SK-N-SH (cell line): ENCODE results near the gene USP47. TPM values are rescaled to one million over a fixed set of nuclear protein-coding genes. Genes with fewer than 3 reads are reported as not detected.
A peak's percentile ranks its signal among the peaks of the same experiment; 100 is the strongest.

ENCODE experiments used
- CTCF ChIA-PET: fragments of 300-600, 350-600 bp; formaldehyde crosslinking; extraction: SDS; loops from one replicate; lab custom pipeline; 2021; lab: Yijun Ruan, JAX
- POLR2A ChIA-PET: fragments of 350-600 bp; sonication (Branson Sonifier 250); formaldehyde crosslinking; extraction: SDS; loops from one replicate; lab custom pipeline; 2020; ENCODE audit warnings: antibody characterized with exemption, inconsistent platforms; lab: Yijun Ruan, JAX
- DNase-seq: peaks from one replicate; pipeline ENCODE4 v3.0.0; 2012
- H2AFZ ChIP-seq: fragments of 200-600 bp; sonication (generic); 2 replicates; pipeline ENCODE4 v1.8.1; 2016; ENCODE audit warnings: antibody characterized with exemption, mild to moderate bottlenecking, low read depth
- H3F3A ChIP-seq: fragments of 200-600 bp; sonication (generic); replicated peaks from 2 replicates; pipeline ENCODE3; 2016; ENCODE audit warnings: antibody characterized with exemption, mild to moderate bottlenecking; ENCODE audit not compliant: insufficient read depth
- H3K27ac ChIP-seq, 2 experiments: fragments of 200-500 bp in 1 of 2; fragments of 200-600 bp in 1 of 2; sonication (Bioruptor generic) in 1 of 2; sonication (generic), shearing (Covaris generic) in 1 of 2; 2 replicates each; pipeline versions ENCODE4 v1.5.1 to v1.6.1; 2014 to 2016; ENCODE audit warnings: low read depth in 2 of 2, inconsistent platforms in 1 of 2, low read length in 1 of 2, mild to moderate bottlenecking in 1 of 2, mixed read lengths in 1 of 2
- H3K27me3 ChIP-seq: fragments of 200-600 bp; sonication (generic), shearing (Covaris generic); 2 replicates; pipeline ENCODE4 v1.6.1; 2016; ENCODE audit warnings: mixed run types; ENCODE audit not compliant: insufficient read depth
- H3K36me3 ChIP-seq, 2 experiments: fragments of 200-500 bp in 1 of 2; fragments of 200-600 bp in 1 of 2; sonication (Bioruptor generic) in 1 of 2; sonication (generic) in 1 of 2; replicated peaks in 1 of 2; 2 replicates each; pipeline versions ENCODE3 to v1.5.1; 2014 to 2016; ENCODE audit warnings: low read length in 1 of 2, mild to moderate bottlenecking in 1 of 2; ENCODE audit not compliant: insufficient read depth in 2 of 2, control insufficient read depth in 1 of 2
- H3K4me1 ChIP-seq, 2 experiments: fragments of 200-500 bp in 1 of 2; fragments of 200-600 bp in 1 of 2; sonication (Bioruptor generic) in 1 of 2; sonication (generic), shearing (Covaris generic) in 1 of 2; 2 replicates each; pipeline versions ENCODE4 v1.5.1 to v1.6.1; 2014 to 2016; ENCODE audit warnings: low read depth in 1 of 2, low read length in 1 of 2, mixed run types in 1 of 2; ENCODE audit not compliant: insufficient read depth in 2 of 2, control insufficient read depth in 1 of 2
- H3K4me2 ChIP-seq: fragments of 200-600 bp; sonication (generic), shearing (Covaris generic); 2 replicates; pipeline ENCODE4 v1.6.1; 2017; ENCODE audit warnings: mixed run types
- H3K4me3 ChIP-seq, 2 experiments: fragments of 200-500 bp in 1 of 2; fragments of 200-600 bp in 1 of 2; sonication (Bioruptor generic) in 1 of 2; sonication (generic), shearing (Covaris generic) in 1 of 2; 2 replicates each; pipeline versions ENCODE4 v1.5.1 to v1.8.1; 2014 to 2016; ENCODE audit warnings: low read depth in 2 of 2, inconsistent platforms in 1 of 2, low read length in 1 of 2, mild to moderate bottlenecking in 1 of 2, mixed read lengths in 1 of 2, moderate library complexity in 1 of 2
- H3K79me2 ChIP-seq: fragments of 200-600 bp; sonication (generic); 2 replicates; pipeline ENCODE4 v1.8.1; 2017; ENCODE audit warnings: mild to moderate bottlenecking; ENCODE audit not compliant: insufficient read depth
- H3K9ac ChIP-seq: fragments of 200-600 bp; sonication (generic); 2 replicates; pipeline ENCODE4 v1.6.1; 2017; ENCODE audit warnings: mixed run types
- H3K9me2 ChIP-seq: fragments of 200-600 bp; sonication (generic); 2 replicates; pipeline ENCODE4 v1.6.1; 2017; ENCODE audit warnings: mixed run types
- H3K9me3 ChIP-seq: fragments of 200-600 bp; sonication (generic); 2 replicates; pipeline ENCODE4 v1.6.1; 2017; ENCODE audit warnings: mixed run types, mild to moderate bottlenecking, moderate library complexity
- H4K20me1 ChIP-seq: fragments of 200-600 bp; sonication (generic); 2 replicates; pipeline ENCODE4 v1.6.1; 2017; ENCODE audit warnings: mild to moderate bottlenecking, mixed run types; ENCODE audit not compliant: insufficient read depth
- CHD2 ChIP-seq: fragments of 150-350 bp; IDR thresholded peaks from 2 replicates; pipeline ENCODE4 v1.6.1; 2018; ENCODE audit warnings: low read length; ENCODE audit not compliant: partially characterized antibody
- FOSL2 ChIP-seq: IDR thresholded peaks from 2 replicates; pipeline ENCODE4 v1.4.0; 2012; ENCODE audit warnings: low read depth, mild to moderate bottlenecking, moderate library complexity, borderline replicate concordance
- FOXM1 ChIP-seq: IDR thresholded peaks from 2 replicates; pipeline ENCODE4 v1.4.0; 2012; ENCODE audit warnings: low read depth, mild to moderate bottlenecking
- GATA2 ChIP-seq: sonication (generic); formaldehyde crosslinking; IDR thresholded peaks from 2 replicates; pipeline ENCODE4 v1.5.0; 2020; ENCODE audit warnings: mild to moderate bottlenecking, missing genetic modification reagents
- IRF3 ChIP-seq: fragments of 150-350 bp; IDR thresholded peaks from 2 replicates; pipeline ENCODE4 v1.6.1; 2016; ENCODE audit warnings: mild to moderate bottlenecking, low read depth, low read length
- MXI1 ChIP-seq: IDR thresholded peaks from 2 replicates; pipeline ENCODE4 v1.6.1; 2012; ENCODE audit warnings: mild to moderate bottlenecking, low read depth, low read length, improper control_type of control experiment
- NRF1 ChIP-seq: IDR thresholded peaks from 2 replicates; pipeline ENCODE4 v1.6.1; 2012; ENCODE audit warnings: low read depth, mild to moderate bottlenecking, low read length
- POLR2AphosphoS5 ChIP-seq: IDR thresholded peaks from 2 replicates; pipeline ENCODE4 v1.6.1; 2012; ENCODE audit warnings: low read depth, low read length
- RAD21 ChIP-seq: IDR thresholded peaks from 2 replicates; pipeline ENCODE4 v1.6.1; 2012; ENCODE audit warnings: mild to moderate bottlenecking, low read length
- RCOR1 ChIP-seq: fragments of 150-350 bp; IDR thresholded peaks from 2 replicates; pipeline ENCODE4 v1.6.1; 2017; ENCODE audit warnings: antibody characterized with exemption, low read length
- REST ChIP-seq: IDR thresholded peaks from 2 replicates; pipeline ENCODE4 v1.6.1; 2012; ENCODE audit warnings: mild to moderate bottlenecking, low read depth, low read length, moderate library complexity
- RFX5 ChIP-seq: IDR thresholded peaks from 2 replicates; pipeline ENCODE4 v1.6.1; 2012; ENCODE audit warnings: mild to moderate bottlenecking, improper control_type of control experiment, low read length
- SMC3 ChIP-seq: IDR thresholded peaks from 2 replicates; pipeline ENCODE4 v1.6.1; 2012; ENCODE audit warnings: low read depth, low read length, improper control_type of control experiment
- TAF1 ChIP-seq: IDR thresholded peaks from 2 replicates; pipeline ENCODE4 v1.6.1; 2012; ENCODE audit warnings: low read depth, mild to moderate bottlenecking, low read length, moderate library complexity, borderline replicate concordance
- TCF12 ChIP-seq: IDR thresholded peaks from 2 replicates; pipeline ENCODE4 v1.4.0; 2012
- TEAD4 ChIP-seq: IDR thresholded peaks from 2 replicates; pipeline ENCODE4 v1.4.0; 2012; ENCODE audit warnings: mild to moderate bottlenecking, borderline replicate concordance; ENCODE audit not compliant: insufficient read depth
- USF1 ChIP-seq: IDR thresholded peaks from 2 replicates; pipeline ENCODE4 v1.4.0; 2012; ENCODE audit warnings: low read depth, borderline replicate concordance
- USF2 ChIP-seq: fragments of 150-350 bp; IDR thresholded peaks from 2 replicates; pipeline ENCODE4 v1.6.1; 2017; ENCODE audit warnings: antibody characterized with exemption, low read length, low read depth, borderline replicate concordance
- ZBTB33 ChIP-seq: IDR thresholded peaks from 2 replicates; pipeline ENCODE4 v1.4.0; 2012; ENCODE audit warnings: low read depth, borderline replicate concordance
- WGBS: methylation state at CpG from one replicate; pipeline ENCODE4 v1.1.6; 2017; ENCODE audit warnings: low lambda C conversion rate; 5-methylcytosine and 5-hydroxymethylcytosine counted together
- polyA plus RNA-seq, 3 experiments: library from polyadenylated mRNA; depleted of rRNA; stranded (reverse); fragments of >200 nt; gene quantifications; 2 replicates each; pipeline ENCODE4 v1.2.3, GENCODE V29; 2012

The USP47 gene
- polyA plus RNA-seq, 1 of the 3 experiments (the other 2 are of a cell fraction), result 10.3 TPM

GRCh38 chr11:11845551-11845950 lies 3.8 kb downstream of the USP47 start (continued):
- TF ChIP-seq CHD2 (no peak), REST (no peak), POLR2AphosphoS5 (no peak), IRF3 (no peak), TEAD4 (no peak), FOSL2 (peak; percentile 17; the same call in 1 of the 2 replicates)
- TF ChIP-seq, all 33 proteins: peak for 4

- Histone ChIP-seq H4K20me1 (peaks cover 92% of the 10 kb centered on the region), H2AFZ (no peak overlapping the region), H3K4me2 (no peak overlapping the region), H3K9me3 (no peaks in the 10 kb centered on the region), H3K27ac (no peak overlapping the region), H3K79me2 (peaks cover 100% of the 10 kb centered on the region), H3K4me1 (peaks cover 19 to 24% of the 10 kb centered on the region in 2 experiments), H3K9me2 (no peaks in the 10 kb centered on the region), H3K4me3 (no peak overlapping the region), H3K9ac (no peak overlapping the region), H3F3A (peaks cover 38% of the 10 kb centered on the region), H3K36me3 (no peaks in the 10 kb centered on the region), H3K27me3 (no peaks in the 10 kb centered on the region)
- 92% methylated on average over 2 of the region's 2 CpGs for WGBS
- DNase-seq, result no peak
- CTCF ChIA-PET, result no interaction called here
- TF ChIP-seq USF2, result no peak
- no peak for TF ChIP-seq SMC3
- no peak for TF ChIP-seq FOXM1
- TF ChIP-seq TEAD4, result no peak
- no peak for TF ChIP-seq GATA2 (CRISPR knock-in tag)
- no peak for TF ChIP-seq RCOR1
- TF ChIP-seq CHD2, result no peak
- TF ChIP-seq RFX5, result no peak
- no peak for TF ChIP-seq NRF1
- TF ChIP-seq MXI1, result no peak
- no peak for TF ChIP-seq USF1
- TF ChIP-seq TCF12, result no peak
- no peak for TF ChIP-seq TAF1
- no peak for TF ChIP-seq RAD21
- no peak for TF ChIP-seq ZBTB33
- POLR2A ChIA-PET, result no interaction called here
These were observed 5.3 kb downstream of the USP47 start for GRCh38 chr11:11847082-11847481.
